Transverse colon (tissue), 4 donors: ENCODE data around the gene PAFAH1B2. TPM values are rescaled to one million over a fixed set of nuclear protein-coding genes. Genes with fewer than 3 reads are reported as not detected.
"Not testable (repeated sequence)": the region's sequence is repeated elsewhere in the genome, so short reads cannot be mapped to it uniquely, and the experiment has no call there.

Source experiments
- DNase-seq: peaks from one replicate; pipeline ENCODE4 v3.0.0-alpha.2; 2019
- H3K27ac ChIP-seq, 4 donors: fragments of 200-600 bp; sonication (generic); 2 replicates each; pipeline ENCODE4 v1.5.1; 2016 to 2018; ENCODE audit warnings: inconsistent platforms in 4 of 4
- H3K27me3 ChIP-seq: fragments of 200-600 bp; sonication (generic); 2 replicates; pipeline ENCODE4 v1.5.1; 2017; ENCODE audit warnings: inconsistent platforms
- H3K36me3 ChIP-seq, 4 donors: fragments of 200-600 bp; sonication (generic); 2 replicates each; pipeline ENCODE4 v1.5.1; 2017 to 2019; ENCODE audit warnings: inconsistent platforms in 4 of 4
- H3K4me1 ChIP-seq, 4 donors: fragments of 200-600 bp; sonication (generic); 2 replicates each; pipeline ENCODE4 v1.5.1; 2017 to 2020; ENCODE audit warnings: inconsistent platforms in 4 of 4
- H3K4me3 ChIP-seq, 4 donors: fragments of 200-600 bp; sonication (generic); 1 replicate in 1 of 4; 2 replicates in 3 of 4; pipeline versions ENCODE4 v1.5.1 to v1.6.1; 2017 to 2019; ENCODE audit warnings: inconsistent platforms in 4 of 4
- H3K9me3 ChIP-seq, 2 donors: fragments of 200-600 bp; sonication (generic); 2 replicates each; pipeline ENCODE4 v1.5.1; 2017 to 2019; ENCODE audit warnings: inconsistent platforms in 2 of 2
- EP300 ChIP-seq: sonication (generic); formaldehyde crosslinking; IDR thresholded peaks from one replicate; pipeline ENCODE4 v1.6.1; 2017; ENCODE audit warnings: antibody characterized with exemption, low read depth
- POLR2A ChIP-seq: fragments of 450-650 bp; IDR thresholded peaks from one replicate; pipeline ENCODE4 v1.6.1; 2016; ENCODE audit warnings: antibody characterized with exemption, mild to moderate bottlenecking, moderate library complexity
- POLR2AphosphoS5 ChIP-seq, 3 donors: sonication (generic); formaldehyde crosslinking; IDR thresholded peaks; one replicate each; pipeline ENCODE4 v1.6.1; 2016; ENCODE audit warnings: antibody characterized with exemption in 3 of 3
- WGBS, 2 donors: methylation state at CpG; one replicate each; pipeline ENCODE4 v1.1.5; 2018; ENCODE audit warnings: low coverage in 1 of 2; 5-methylcytosine and 5-hydroxymethylcytosine counted together
- in situ Hi-C, 4 donors: fragments of 200-750 bp; cut with MboI; loops; one replicate each; pipeline versions ENCODE4 v1.15.0 to v1.15.1; 2017; ENCODE audit warnings: low sequenced_read_pairs in 3 of 4, low pct_ligation_motif_present in 1 of 4, low pct_unique_long_range_greater_than_20kb in 1 of 4
- intact Hi-C: fragments of 100-400 bp; cut with DNase I; formaldehyde crosslinking; loops from one replicate; pipeline ENCODE4 v1.15.1; 2023; ENCODE audit warnings: low total_unique reads
- total RNA-seq, 4 donors: library from RNA; depleted of rRNA; stranded (reverse); fragments of >200 nt; gene quantifications; one replicate each; pipeline ENCODE4 v1.1.0, GENCODE V29; 2016
- TF ChIP-seq, protein P1 (sequence below), 5 experiments: fragments of 200-600 bp in 3 of 5; fragments of 450-650 bp in 2 of 5; sonication (generic) in 3 of 5; IDR thresholded peaks; 1 replicate in 2 of 5; 2 replicates in 3 of 5; pipeline ENCODE4 v1.5.1; 2016 to 2017; ENCODE audit warnings: antibody characterized with exemption in 5 of 5, inconsistent platforms in 3 of 5, mild to moderate bottlenecking in 2 of 5, moderate library complexity in 1 of 5

PAFAH1B2 gene
- total RNA-seq, 4 donors from 2014 or later, result 18.1 to 90.8 (median 78.3) TPM

DNA sequence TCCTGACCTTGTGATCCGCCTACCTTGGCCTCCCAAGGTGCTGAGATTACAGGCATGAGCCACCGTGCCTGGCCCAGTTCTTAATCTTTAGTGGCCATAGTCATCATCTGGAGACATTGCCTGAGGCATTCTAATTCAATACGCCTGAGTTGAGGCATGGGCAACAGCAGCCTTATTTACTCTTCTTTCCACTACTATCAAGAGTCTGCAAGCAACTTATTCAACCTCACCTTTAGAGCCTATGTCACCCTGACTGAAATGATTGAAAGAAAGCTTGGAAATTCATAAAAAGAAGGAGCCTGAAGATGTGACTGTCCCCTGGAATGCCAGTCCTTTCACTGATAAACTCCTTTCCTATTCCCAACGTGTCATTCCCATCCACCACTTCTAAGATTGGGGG is 15.8 kb upstream of the PAFAH1B2 start:
- intact Hi-C loops (no loop called here), in situ Hi-C loops (no loop called here)
- no peak for DNase-seq
- WGBS, 2 donors, result 73 to 89% methylated on average over 2 to 4 of the region's 4 CpGs
- H3K36me3 ChIP-seq, result no peaks in the 10 kb centered on the region
- H3K4me3 ChIP-seq, result no peak overlapping the region
- H3K9me3 ChIP-seq, result no peaks in the 10 kb centered on the region
- H3K27me3 ChIP-seq, result no peaks in the 10 kb centered on the region
- TF ChIP-seq POLR2AphosphoS5 (IDR thresholded peaks at IDR 0.05) (no peak), POLR2A (no peak), EP300 (no peak)
- TF ChIP-seq, protein P1, sequence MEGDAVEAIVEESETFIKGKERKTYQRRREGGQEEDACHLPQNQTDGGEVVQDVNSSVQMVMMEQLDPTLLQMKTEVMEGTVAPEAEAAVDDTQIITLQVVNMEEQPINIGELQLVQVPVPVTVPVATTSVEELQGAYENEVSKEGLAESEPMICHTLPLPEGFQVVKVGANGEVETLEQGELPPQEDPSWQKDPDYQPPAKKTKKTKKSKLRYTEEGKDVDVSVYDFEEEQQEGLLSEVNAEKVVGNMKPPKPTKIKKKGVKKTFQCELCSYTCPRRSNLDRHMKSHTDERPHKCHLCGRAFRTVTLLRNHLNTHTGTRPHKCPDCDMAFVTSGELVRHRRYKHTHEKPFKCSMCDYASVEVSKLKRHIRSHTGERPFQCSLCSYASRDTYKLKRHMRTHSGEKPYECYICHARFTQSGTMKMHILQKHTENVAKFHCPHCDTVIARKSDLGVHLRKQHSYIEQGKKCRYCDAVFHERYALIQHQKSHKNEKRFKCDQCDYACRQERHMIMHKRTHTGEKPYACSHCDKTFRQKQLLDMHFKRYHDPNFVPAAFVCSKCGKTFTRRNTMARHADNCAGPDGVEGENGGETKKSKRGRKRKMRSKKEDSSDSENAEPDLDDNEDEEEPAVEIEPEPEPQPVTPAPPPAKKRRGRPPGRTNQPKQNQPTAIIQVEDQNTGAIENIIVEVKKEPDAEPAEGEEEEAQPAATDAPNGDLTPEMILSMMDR (IDR thresholded peaks at IDR 0.05), result no peak
- no peaks in the 10 kb centered on the region for H3K4me1 ChIP-seq
- H3K27ac ChIP-seq, result no peak overlapping the region

DNA sequence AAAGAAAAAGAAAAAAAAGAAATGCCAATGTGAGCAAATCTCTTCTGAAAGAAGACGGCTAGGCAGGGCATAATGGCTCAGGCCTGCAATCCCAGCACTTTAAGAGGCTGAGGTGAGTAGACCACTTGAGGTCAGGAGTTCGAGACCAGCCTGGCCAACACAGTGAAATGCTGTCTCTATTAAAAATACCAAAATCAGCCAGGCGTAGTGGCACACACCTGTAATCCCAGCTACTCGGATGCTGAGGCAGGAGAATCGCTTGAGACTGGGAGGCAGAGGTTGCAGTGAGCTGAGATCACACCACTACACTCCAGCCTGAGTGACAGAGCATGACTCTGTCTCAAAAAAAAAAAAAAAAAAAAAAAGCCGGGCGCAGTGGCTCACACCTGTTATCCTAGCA is 13.7 kb upstream of the PAFAH1B2 start:
- H3K36me3 ChIP-seq, H3K27ac ChIP-seq, in situ Hi-C loops, DNase-seq, H3K9me3 ChIP-seq, H3K27me3 ChIP-seq, H3K4me1 ChIP-seq, H3K4me3 ChIP-seq: not testable (repeated sequence)
- intact Hi-C loops, result loop anchor here (5.0 kb wide), 1 partner anchor 77 kb away; no protein-coding TSS in a partner anchor
- WGBS, 2 donors, result 91 to 100% methylated on average over 2 to 7 of the region's 7 CpGs

DNA sequence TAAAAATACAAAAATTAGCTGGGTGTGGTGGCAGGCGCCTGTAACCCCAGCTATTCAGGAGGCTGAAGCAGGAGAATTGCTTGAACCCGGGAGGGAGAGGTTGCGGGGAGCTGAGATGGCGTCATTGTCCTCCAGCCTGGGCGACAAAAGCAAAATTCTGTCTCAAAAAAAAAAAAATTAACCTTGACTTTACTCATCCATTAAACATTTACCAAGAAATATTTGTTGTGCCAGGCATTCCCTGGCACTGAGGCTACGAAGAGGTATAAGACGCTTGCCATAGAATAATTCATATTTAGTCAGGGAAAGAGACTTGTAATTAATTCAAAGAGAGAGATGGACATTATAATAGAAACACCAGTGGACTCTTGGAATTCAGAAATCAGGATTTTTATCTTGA is 13.2 kb upstream of the PAFAH1B2 start:
- TF ChIP-seq, protein P1 (IDR thresholded peaks at IDR 0.05), result no peak
- TF ChIP-seq POLR2A, result no peak
- TF ChIP-seq EP300, result no peak
- TF ChIP-seq POLR2AphosphoS5 (IDR thresholded peaks at IDR 0.05), result no peak
- Histone ChIP-seq H3K27ac (no peak overlapping the region), H3K4me3 (no peak overlapping the region), H3K27me3 (no peaks in the 10 kb centered on the region), H3K9me3 (no peaks in the 10 kb centered on the region), H3K4me1 (no peaks in the 10 kb centered on the region), H3K36me3 (no peaks in the 10 kb centered on the region)
- no peak for DNase-seq
- WGBS, 2 donors, result 75 to 90% methylated on average over 7 of the region's 7 CpGs
- in situ Hi-C loops (no loop called here), intact Hi-C loops (loop anchor here (5.0 kb wide), 1 partner anchor 76 kb away; no protein-coding TSS in a partner anchor)

DNA sequence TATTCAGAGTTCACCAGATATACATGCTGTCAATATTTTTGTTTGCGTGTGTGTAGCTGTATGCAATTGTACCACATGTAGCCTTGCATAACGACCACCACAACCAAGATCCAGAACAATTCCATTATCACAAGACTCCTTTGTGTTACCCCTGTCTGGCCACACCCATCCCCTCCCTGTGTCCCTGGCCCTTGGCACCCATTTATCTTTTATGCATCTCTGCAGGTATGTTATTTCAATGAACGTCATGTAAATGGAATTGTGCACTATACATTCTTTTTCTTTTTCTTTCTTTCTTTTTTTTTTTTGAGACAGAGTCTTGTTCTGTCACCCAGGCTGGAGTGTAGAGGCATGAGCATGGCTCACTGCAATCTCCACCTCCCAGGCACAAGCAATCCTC is 9.7 kb upstream of the PAFAH1B2 start:
- TF ChIP-seq, protein P1 (IDR thresholded peaks at IDR 0.05), result no peak
- TF ChIP-seq POLR2A (no peak), EP300 (no peak), POLR2AphosphoS5 (IDR thresholded peaks at IDR 0.05) (no peak)
- Histone ChIP-seq H3K27me3 (no peaks in the 10 kb centered on the region), H3K4me1 (no peaks in the 10 kb centered on the region), H3K4me3 (no peak overlapping the region), H3K27ac (no peak overlapping the region), H3K9me3 (no peaks in the 10 kb centered on the region), H3K36me3 (no peaks in the 10 kb centered on the region)
- in situ Hi-C loops (no loop called here), intact Hi-C loops (loop anchor here (5.0 kb wide), 1 partner anchor 73 kb away; no protein-coding TSS in a partner anchor)
- whole genome bisulfite sequencing, 2 donors, result 50 to 58% methylated on average over 2 to 3 of the region's 3 CpGs
- no peak for DNase-seq

DNA sequence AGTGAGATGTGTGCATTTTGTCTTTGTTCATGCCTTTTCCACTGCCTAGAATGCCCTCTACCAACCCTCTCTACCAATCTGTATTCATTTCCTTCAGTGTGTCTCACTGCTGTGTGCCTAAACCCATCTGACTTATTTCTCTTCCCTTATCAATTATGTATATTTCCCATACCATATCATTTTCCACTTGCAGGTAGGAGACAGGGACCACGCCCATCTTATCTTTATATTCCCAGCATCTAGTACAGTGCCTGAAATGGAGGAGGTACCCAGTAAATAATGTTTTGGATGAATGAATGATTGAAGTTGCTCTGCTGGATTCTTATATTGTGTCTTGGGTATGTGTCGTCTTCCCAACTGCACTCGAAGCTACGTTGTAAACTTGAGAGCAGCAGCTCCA is 9.1 kb upstream of the PAFAH1B2 start:
- H3K9me3 ChIP-seq, H3K27ac ChIP-seq, H3K27me3 ChIP-seq, in situ Hi-C loops, DNase-seq, H3K36me3 ChIP-seq, H3K4me1 ChIP-seq, H3K4me3 ChIP-seq: not testable (repeated sequence)
- intact Hi-C loops, result loop anchor here (5.0 kb wide), 1 partner anchor 72 kb away; no protein-coding TSS in a partner anchor
- WGBS, 2 donors, result 80% methylated on average over 1 of the region's 4 CpGs; no CpG with 5 or more reads in 1 of the 2 donors

DNA sequence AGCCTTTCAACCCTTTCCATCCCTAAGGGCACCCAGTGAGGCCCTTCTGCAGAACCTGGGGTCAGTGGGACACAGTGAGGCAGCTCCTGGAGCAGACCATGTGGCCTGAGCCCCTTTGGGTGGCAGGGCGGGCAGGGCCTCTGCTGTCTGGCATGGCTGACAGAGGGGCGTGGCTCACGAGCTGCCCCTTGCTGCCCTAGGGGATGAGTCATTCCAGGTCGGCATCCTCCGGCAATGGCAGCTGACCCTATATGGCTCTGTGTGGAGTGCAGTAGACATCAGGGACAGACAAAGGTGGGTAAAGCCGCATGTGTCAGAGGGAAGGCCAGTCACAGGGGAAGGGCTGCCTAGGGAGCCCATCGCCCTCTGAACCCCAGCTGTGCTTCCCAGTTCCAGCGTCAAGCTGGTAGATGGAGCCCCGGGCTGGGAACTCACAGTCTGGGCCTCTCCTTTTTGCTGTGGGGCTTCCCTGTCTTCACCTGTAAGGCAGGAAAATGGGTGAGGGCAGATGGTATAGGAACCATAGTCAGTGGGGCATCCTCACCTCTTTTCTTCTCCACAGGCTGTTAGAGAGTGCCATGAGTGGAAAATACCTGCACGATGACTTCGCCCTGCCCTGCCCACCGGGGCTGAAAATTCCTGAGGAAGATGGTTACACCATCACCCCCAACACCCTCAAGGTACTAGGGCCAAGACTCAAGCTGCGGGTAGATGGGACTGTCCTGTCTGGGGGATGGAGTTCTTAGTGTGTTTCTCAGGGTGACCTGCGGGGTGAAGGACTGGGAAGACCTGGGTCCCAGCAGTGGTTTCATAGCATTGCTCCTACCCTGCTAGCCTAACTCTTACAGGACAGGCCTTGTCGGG is 6.6 kb upstream of the PAFAH1B2 start:
- H3K9me3 ChIP-seq, H3K27me3 ChIP-seq, in situ Hi-C loops, H3K36me3 ChIP-seq, H3K27ac ChIP-seq, intact Hi-C loops, DNase-seq, H3K4me1 ChIP-seq, H3K4me3 ChIP-seq: not testable (repeated sequence)
- no CpG with 5 or more reads among the region's 15 CpGs for WGBS, 2 donors
